WERI-Rb-1 (cell line): ENCODE data around the gene ATP8B1.

Experiments used
- DNase-seq: peaks from one replicate; pipeline ENCODE4 v3.0.0-alpha.2; 2020
- H3K27ac ChIP-seq: fragments of 250-450 bp; sonication (Bioruptor Pico); 2 replicates; pipeline ENCODE4 v1.5.1; 2020; ENCODE audit warnings: mild to moderate bottlenecking, moderate library complexity
- H3K27me3 ChIP-seq: fragments of 250-450 bp; sonication (Bioruptor Pico); 2 replicates; pipeline ENCODE4 v1.5.1; 2021; ENCODE audit warnings: mild to moderate bottlenecking, low read depth, moderate library complexity; ENCODE audit not compliant: insufficient read depth, severe bottlenecking
- H3K36me3 ChIP-seq: fragments of 250-450 bp; sonication (Bioruptor Pico); 2 replicates; pipeline ENCODE4 v1.5.1; 2020; ENCODE audit warnings: mild to moderate bottlenecking, moderate library complexity
- H3K4me3 ChIP-seq: 2 replicates; pipeline ENCODE4 v1.5.1; 2011; ENCODE audit warnings: low read depth, mild to moderate bottlenecking, control low read depth, low read length
- H3K9me3 ChIP-seq: fragments of 250-450 bp; sonication (Bioruptor Pico); 2 replicates; pipeline ENCODE4 v1.5.1; 2021; ENCODE audit warnings: mild to moderate bottlenecking, moderate library complexity; ENCODE audit not compliant: severe bottlenecking
- TF ChIP-seq, protein P1 (sequence below): IDR thresholded peaks from 2 replicates; pipeline ENCODE4 v1.5.1; 2011; ENCODE audit warnings: low read depth, mild to moderate bottlenecking, control low read depth, inconsistent platforms, low read length

The ATP8B1 gene

DNA sequence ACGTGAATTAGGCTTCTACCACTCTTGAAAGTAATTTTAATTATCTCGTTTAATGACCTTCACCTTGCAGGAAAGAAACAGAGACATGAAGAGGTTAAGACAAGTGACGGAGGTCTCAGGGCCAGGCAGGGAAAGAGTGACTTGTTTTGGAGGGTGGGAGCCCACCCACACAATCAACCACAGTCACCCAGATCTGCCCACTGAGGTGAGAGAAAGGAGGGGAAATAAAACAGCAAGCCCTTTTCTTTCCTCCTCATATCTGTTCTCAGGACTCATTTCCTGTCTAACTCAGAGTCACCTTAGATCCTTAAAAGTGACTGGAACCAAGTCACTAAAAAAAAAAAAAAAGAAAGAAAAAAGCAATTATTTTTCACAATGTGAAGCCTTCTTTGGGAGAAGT lies 26.8 kb downstream of the ATP8B1 start:
- no peaks in the 10 kb centered on the region for H3K27me3 ChIP-seq
- peak overlapping the region; percentile 61 for H3K27ac ChIP-seq
- H3K9me3 ChIP-seq: peaks cover 5% of the 10 kb centered on the region
- TF ChIP-seq, protein P1, sequence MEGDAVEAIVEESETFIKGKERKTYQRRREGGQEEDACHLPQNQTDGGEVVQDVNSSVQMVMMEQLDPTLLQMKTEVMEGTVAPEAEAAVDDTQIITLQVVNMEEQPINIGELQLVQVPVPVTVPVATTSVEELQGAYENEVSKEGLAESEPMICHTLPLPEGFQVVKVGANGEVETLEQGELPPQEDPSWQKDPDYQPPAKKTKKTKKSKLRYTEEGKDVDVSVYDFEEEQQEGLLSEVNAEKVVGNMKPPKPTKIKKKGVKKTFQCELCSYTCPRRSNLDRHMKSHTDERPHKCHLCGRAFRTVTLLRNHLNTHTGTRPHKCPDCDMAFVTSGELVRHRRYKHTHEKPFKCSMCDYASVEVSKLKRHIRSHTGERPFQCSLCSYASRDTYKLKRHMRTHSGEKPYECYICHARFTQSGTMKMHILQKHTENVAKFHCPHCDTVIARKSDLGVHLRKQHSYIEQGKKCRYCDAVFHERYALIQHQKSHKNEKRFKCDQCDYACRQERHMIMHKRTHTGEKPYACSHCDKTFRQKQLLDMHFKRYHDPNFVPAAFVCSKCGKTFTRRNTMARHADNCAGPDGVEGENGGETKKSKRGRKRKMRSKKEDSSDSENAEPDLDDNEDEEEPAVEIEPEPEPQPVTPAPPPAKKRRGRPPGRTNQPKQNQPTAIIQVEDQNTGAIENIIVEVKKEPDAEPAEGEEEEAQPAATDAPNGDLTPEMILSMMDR: no peak
- H3K4me3 ChIP-seq: no peak overlapping the region
- DNase-seq: no peak
- H3K36me3 ChIP-seq: no peaks in the 10 kb centered on the region

DNA sequence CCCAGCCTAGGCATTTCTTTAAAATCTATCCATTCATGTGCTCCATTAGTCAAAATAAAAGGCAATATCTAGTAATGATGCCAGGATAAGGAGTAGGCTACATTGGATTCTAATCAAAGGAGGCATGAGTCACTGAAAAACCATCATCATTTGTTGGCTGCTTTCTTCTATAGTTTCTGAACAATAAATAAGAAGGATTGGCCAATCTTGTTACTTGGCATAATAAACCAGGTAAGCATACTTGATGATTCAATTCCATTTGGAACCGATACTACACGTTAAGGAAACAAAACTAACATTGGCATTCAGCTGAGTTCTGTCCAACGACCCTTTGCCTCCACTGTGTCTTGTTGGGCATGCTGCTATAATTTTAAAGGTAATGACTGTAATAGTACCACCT lies 27.2 kb downstream of the ATP8B1 start:
- H3K9me3 ChIP-seq: peaks cover 5% of the 10 kb centered on the region
- H3K4me3 ChIP-seq: no peak overlapping the region
- DNase-seq: no peak
- H3K36me3 ChIP-seq: no peaks in the 10 kb centered on the region
- TF ChIP-seq, protein P1: no peak
- no peaks in the 10 kb centered on the region for H3K27me3 ChIP-seq
- peak overlapping the region; percentile 61 for H3K27ac ChIP-seq

DNA sequence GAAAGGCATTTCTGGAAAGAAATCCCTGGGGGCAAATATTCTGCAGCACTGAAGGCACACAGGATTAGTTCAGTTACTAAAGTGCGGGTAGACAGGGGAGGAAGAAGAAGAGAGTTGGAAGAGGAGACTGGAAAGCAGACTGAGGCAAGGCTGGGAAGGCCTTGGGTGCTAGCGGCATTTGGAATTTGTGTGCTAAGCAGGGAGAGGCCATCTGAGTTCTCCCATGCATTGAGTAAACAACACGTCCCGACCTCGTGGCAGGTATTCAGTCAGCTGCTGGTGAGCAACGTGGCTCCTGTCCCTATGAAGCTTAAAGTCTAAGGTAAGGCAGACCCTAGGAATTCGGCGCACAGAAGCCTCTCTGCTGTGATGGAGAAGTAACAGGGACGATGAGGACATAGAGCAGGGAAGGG lies 30.7 kb downstream of the ATP8B1 start:
- Histone ChIP-seq H3K9me3 (peaks cover under 1% of the 10 kb centered on the region), H3K4me3 (no peak overlapping the region), H3K27me3 (no peaks in the 10 kb centered on the region), H3K27ac (no peak overlapping the region), H3K36me3 (no peaks in the 10 kb centered on the region)
- no peak for DNase-seq
- TF ChIP-seq, protein P1: no peak

DNA sequence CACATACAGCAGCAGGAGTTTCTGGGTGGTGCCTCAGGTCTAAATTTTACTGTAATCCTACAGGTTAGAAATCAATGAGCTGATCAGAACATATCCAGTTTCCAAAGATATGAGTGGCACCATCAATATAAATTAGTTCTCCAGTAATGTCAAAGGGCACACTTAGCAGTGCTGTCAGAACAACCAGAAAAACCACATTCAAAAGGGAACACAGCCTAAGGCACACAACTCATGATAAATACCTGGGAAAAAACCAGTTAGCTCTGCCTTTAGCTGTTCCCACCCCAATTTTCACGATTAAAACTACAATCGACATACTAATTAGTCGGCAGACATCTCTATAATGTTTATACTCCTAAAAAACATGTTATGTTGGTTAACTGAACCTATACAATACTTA lies 31.5 kb downstream of the ATP8B1 start:
- no peaks in the 10 kb centered on the region for H3K27me3 ChIP-seq
- H3K9me3 ChIP-seq: no peaks in the 10 kb centered on the region
- H3K27ac ChIP-seq: no peak overlapping the region
- H3K36me3 ChIP-seq: no peaks in the 10 kb centered on the region
- H3K4me3 ChIP-seq: no peak overlapping the region
- DNase-seq: no peak
- TF ChIP-seq, protein P1: no peak

DNA sequence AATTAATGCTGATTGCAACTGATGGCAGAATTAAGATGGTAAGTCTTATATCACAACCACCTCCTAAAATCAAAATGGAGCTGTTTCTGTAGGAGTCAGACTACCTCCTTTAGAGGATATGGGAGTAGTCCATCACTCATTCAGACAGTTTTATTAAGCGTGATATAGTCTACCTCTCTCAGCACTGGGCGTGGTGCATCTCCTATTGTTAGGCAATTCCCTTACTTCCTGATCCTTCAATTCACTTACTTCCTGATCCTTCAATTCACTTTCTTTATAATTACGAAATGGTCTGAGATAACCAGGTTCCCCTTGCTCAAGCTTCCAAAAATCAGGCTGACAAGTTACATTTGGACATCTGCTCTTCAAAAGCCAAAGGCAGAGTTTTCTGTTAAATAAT lies 31.9 kb downstream of the ATP8B1 start:
- Histone ChIP-seq H3K36me3 (no peaks in the 10 kb centered on the region), H3K4me3 (no peak overlapping the region), H3K27me3 (no peaks in the 10 kb centered on the region), H3K27ac (no peak overlapping the region), H3K9me3 (no peaks in the 10 kb centered on the region)
- no peak for DNase-seq
- TF ChIP-seq, protein P1: no peak

DNA sequence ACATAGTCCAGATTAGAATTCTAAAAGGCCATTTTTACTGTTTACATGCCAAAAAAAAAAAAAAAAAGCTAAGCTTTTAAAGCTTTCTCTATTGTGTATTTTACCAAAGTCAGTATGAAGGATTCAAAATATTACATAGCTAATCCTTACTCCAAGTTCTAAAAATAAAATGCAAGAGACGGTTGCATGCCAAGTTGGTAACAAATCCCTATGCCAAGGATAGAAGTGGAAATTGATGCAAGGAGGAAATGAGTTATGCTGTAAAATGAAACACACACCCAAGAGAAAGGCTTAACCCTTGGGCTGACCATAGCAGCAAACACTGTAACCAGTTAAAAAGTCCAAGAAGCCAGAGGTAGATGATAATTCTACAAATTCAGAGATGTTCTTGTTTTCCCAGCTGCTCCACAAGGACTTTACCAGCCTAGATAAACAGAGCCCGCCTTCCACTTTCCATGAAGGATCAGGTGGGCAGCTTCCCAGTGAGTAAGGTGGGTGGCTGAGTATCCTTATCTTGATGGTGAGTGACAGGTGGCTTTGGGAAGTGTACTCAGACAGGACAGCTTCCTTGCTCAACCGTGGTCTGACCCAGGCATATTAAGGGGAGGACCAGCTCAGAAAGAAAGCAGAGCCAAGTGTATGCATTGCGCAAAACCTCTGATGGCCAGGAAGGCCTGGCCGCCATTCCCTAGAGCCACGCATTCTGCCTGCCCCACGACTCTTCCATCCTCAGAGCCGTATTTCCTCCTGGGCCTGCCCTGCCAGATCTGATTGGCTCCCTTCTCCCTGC lies 34.4 kb downstream of the ATP8B1 start:
- no peaks in the 10 kb centered on the region for H3K36me3 ChIP-seq
- no peak for DNase-seq
- no peak overlapping the region for H3K4me3 ChIP-seq
- no peaks in the 10 kb centered on the region for H3K27me3 ChIP-seq
- TF ChIP-seq, protein P1: no peak
- no peak overlapping the region for H3K27ac ChIP-seq
- no peaks in the 10 kb centered on the region for H3K9me3 ChIP-seq
